Naive B cell (primary cell): Measurements from ENCODE around the gene CDH26. TPM values are rescaled to one million over a fixed set of nuclear protein-coding genes. Genes with fewer than 3 reads are reported as not detected.
"Not testable (repeated sequence)": the region's sequence is repeated elsewhere in the genome, so short reads cannot be mapped to it uniquely, and the experiment has no call there.

Source experiments
- ATAC-seq, 2 donors: fragments of 150-1000 bp; cut with Tn5 transposase; 2 replicates each; pipeline ENCODE4 v1.10.0; 2021; ENCODE audit warnings: low read depth in 2 of 2, mild to moderate bottlenecking in 2 of 2, moderate library complexity in 2 of 2
- DNase-seq: peaks from one replicate; pipeline ENCODE4 v3.0.0; 2022
- H3K27ac Mint-ChIP-seq, 6 donors: one replicate each; pipeline ENCODE4 v1.8.0; 2020 to 2022; ENCODE audit warnings: mild to moderate bottlenecking in 6 of 6, mixed read lengths in 6 of 6, moderate library complexity in 5 of 6, inconsistent platforms in 2 of 6
- H3K27me3 Mint-ChIP-seq, 3 donors: one replicate each; pipeline ENCODE4 v1.8.0; 2021 to 2022; ENCODE audit warnings: mixed read lengths in 3 of 3, mild to moderate bottlenecking in 1 of 3
- H3K36me3 Mint-ChIP-seq, 2 donors: one replicate each; pipeline ENCODE4 v1.8.0; 2020 to 2022; ENCODE audit warnings: mixed read lengths in 2 of 2, inconsistent platforms in 1 of 2, mild to moderate bottlenecking in 1 of 2
- H3K4me1 Mint-ChIP-seq, 3 donors: one replicate each; pipeline ENCODE4 v1.8.0; 2020 to 2022; ENCODE audit warnings: mixed read lengths in 3 of 3, inconsistent platforms in 1 of 3, mild to moderate bottlenecking in 1 of 3, moderate library complexity in 1 of 3
- H3K4me3 Mint-ChIP-seq, 8 donors: one replicate each; pipeline ENCODE4 v1.8.0; 2020 to 2022; ENCODE audit warnings: mild to moderate bottlenecking in 8 of 8, mixed read lengths in 8 of 8, moderate library complexity in 8 of 8, inconsistent platforms in 2 of 8
- H3K9me3 Mint-ChIP-seq, 7 donors: one replicate each; pipeline ENCODE4 v1.8.0; 2020 to 2022; ENCODE audit warnings: mixed read lengths in 7 of 7, mild to moderate bottlenecking in 5 of 7, inconsistent platforms in 2 of 7, moderate library complexity in 1 of 7
- polyA plus RNA-seq, 6 donors: library from polyadenylated mRNA; unstranded; fragments of 300-500 nt; fragmentation: Illumina TruSeq; gene quantifications; one replicate each; pipeline ENCODE4 v1.2.3, GENCODE V29; 2021; ENCODE audit warnings: low read depth in 6 of 6

CDH26 gene
- polyA plus RNA-seq, 6 donors from 2014 or later = 0.15 TPM; not detected in 5

DNA sequence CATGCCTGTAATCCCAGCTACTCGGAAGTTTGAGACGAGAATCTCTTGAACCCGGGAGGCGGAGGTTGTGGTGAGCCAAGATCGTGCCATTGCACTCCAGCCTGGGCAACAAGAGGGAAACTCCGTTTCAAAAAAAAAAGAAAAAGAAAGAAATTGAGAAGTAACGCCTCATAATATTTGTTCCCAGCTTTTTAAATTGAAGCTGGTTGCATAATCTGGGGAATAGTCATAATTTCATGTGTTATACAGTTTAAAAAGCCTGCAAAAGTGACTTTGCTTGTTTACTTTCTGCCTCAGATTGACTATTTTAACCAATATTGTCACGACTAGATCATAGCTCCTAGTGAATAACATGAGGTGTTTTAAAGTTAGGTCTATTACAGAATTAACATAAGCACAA is 10.8 kb upstream of the CDH26 start:
- Mint-ChIP-seq H3K9me3 (no peaks in the 10 kb centered on the region), H3K27me3 (no peaks in the 10 kb centered on the region), H3K27ac (no peak overlapping the region), H3K36me3 (peaks cover 9 to 10% of the 10 kb centered on the region in 2 donors), H3K4me3 (no peak overlapping the region), H3K4me1 (peaks cover 9 to 13% (median 11%) of the 10 kb centered on the region in 3 donors)
- ATAC-seq = no peak
- DNase-seq = no peak

DNA sequence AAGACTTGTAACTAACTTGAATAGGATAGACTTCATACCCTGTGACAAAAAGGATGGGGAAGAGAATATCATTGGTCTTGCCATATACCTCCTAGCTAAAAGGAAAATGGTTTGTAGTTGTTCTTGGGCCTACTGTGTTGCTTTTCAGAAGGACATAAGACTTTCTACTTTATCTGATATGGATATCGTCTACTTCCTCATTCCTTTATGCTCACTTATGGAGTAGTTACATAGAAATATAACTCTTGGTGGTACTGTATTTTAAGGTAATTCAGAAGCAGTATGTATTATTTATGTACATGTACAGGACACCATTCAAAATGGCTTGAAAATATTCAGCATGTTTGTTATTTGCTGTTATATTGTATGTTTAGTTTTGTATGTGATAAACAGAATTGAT is 10.0 kb upstream of the CDH26 start:
- peaks cover 9 to 10% of the 10 kb centered on the region in 2 donors for H3K36me3 Mint-ChIP-seq
- no peaks in the 10 kb centered on the region for H3K9me3 Mint-ChIP-seq
- peaks cover 9 to 13% (median 11%) of the 10 kb centered on the region in 3 donors for H3K4me1 Mint-ChIP-seq
- no peak for DNase-seq
- ATAC-seq = no peak
- no peaks in the 10 kb centered on the region for H3K27me3 Mint-ChIP-seq
- no peak overlapping the region for H3K4me3 Mint-ChIP-seq
- peak overlapping the region in 4 of 6 donors; percentile 21 to 93 (median 75) for H3K27ac Mint-ChIP-seq

DNA sequence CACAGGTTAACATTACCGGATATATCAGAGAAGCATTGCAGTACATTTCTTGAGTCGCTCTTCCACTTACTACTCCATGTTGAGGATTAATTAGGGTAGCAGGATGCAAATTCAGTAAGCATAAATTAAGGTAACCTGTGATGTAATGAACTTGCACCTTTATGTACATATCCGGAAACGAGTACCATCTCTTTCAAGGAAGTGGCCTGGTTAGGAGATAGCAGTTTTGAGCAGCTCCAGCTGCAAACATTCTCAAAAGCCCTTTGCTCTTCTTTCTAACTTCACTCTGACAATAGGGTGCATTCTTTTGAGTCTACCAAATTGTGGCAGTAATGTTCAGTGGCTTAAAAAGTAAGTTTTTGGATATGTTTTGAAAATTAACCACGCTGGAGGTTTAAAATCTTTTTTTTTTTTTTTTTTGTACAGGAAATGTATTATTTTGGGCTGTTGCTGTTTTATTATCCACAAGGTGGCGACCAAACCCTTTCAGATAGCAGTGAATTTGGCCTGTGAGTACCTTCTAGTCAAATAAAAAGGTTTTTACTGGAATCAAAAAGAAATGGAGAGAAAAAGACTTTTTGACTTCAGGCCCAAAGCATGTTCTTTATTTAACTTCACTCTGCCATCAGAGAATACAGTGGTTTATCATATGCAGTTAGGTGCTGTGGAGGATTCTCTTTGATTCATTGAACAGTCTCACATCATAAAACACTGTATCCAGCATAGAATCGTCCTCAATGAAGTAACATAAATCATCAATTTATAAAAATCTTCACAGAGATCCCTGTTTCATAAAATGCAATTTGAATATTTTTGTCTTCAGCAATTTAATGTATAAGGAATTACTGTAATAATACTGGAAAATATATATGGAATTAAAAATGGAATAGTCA is 9.1 kb upstream of the CDH26 start:
- Mint-ChIP-seq H3K27ac (peak overlapping the region; percentile 70 to 94 (median 87)), H3K9me3 (no peaks in the 10 kb centered on the region), H3K4me1 (peaks cover 9 to 13% (median 11%) of the 10 kb centered on the region in 3 donors), H3K4me3 (peak overlapping the region in 6 of 8 donors; percentile 3 to 86 (median 56)), H3K36me3 (peaks cover 8 to 9% of the 10 kb centered on the region in 2 donors), H3K27me3 (no peaks in the 10 kb centered on the region)
- ATAC-seq = peak; percentile 47 to 61
- peak; percentile 35 for DNase-seq

DNA sequence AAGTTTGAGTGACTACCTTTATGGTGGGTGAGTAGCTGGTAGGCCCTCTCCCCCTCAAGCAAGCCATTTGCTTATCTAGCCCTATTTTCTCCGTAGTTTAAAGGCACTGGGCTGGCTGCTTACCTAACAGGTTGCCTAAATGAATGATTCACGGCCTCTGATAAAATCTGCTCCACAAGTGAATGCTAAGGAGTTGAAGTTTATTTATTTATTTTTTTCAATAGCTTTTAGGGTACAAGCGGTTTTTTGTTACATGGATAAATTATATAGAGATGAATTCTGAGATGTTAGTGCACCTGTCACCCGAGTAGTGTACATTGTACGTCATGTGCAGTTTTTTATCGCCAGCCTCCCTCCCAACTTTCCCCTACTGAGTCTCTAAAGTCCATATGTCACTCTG is 8.3 kb upstream of the CDH26 start:
- Mint-ChIP-seq H3K27me3 (no peaks in the 10 kb centered on the region), H3K9me3 (no peaks in the 10 kb centered on the region), H3K4me3 (no peak overlapping the region), H3K4me1 (peaks cover 9 to 11% (median 10%) of the 10 kb centered on the region in 3 donors), H3K27ac (peak overlapping the region in 1 of 6 donors; percentile 9), H3K36me3 (peaks cover 0 to under 1% of the 10 kb centered on the region in 2 donors)
- ATAC-seq = no peak
- DNase-seq = no peak

DNA sequence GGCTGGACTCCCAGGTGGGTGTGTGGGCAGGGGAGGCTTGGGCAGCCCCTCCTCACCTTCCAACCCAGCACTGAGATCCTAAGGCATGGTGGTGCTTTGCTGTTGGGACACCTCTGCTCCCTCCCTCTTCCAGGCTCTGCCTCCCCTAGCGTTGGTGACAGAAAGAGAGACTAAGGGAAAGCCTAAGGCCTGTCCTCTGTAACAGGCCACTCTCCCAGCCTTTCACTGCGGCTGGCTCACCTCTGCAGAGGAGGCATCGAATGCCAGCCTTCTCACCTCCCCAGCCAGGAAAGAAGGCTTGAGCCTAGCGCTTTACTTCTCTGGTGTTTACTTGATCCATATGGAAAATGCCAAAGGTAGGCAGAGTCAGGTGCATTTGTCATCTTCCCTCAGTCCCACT is 3.5 kb upstream of the CDH26 start:
- H3K4me1 Mint-ChIP-seq = no peaks in the 10 kb centered on the region
- H3K27ac Mint-ChIP-seq = peak overlapping the region in 1 of 6 donors; percentile 32
- H3K36me3 Mint-ChIP-seq = no peaks in the 10 kb centered on the region
- ATAC-seq (no peak), DNase-seq (no peak)
- no peaks in the 10 kb centered on the region for H3K9me3 Mint-ChIP-seq
- no peak overlapping the region for H3K4me3 Mint-ChIP-seq
- no peaks in the 10 kb centered on the region for H3K27me3 Mint-ChIP-seq

DNA sequence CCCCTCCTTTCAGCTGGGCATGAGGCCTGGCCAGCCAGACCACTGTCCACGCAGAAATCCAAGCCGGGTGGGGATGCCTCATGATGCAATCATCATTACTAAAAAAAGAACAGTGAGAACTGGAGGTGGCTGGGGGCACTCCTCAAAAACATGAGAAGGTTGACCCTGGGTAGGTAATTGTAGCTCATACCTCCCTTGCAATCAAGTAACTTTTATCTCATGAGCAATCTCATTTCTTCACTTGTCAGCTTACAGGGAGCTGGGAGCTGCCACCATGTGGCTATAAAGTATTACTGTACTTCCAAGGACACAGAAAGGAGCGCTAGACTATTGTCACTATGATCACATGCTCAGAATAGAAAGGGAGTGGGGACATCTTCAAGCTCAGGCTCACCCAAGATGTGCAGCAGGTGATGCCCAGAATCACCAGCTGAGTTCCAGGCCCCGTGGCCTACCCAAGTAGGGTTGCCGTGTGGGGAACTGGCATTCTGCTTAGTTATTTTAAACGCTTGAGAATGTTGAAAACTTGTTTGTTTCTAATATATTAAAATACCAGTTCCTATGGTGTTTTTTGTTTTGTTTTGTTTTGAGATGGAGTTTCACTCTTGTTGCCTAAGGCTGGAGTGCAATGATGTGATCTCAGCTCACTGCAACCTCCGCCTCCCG is 3.0 kb upstream of the CDH26 start:
- H3K27ac Mint-ChIP-seq = peak overlapping the region in 1 of 6 donors; percentile 32
- ATAC-seq = no peak
- no peaks in the 10 kb centered on the region for H3K4me1 Mint-ChIP-seq

DNA sequence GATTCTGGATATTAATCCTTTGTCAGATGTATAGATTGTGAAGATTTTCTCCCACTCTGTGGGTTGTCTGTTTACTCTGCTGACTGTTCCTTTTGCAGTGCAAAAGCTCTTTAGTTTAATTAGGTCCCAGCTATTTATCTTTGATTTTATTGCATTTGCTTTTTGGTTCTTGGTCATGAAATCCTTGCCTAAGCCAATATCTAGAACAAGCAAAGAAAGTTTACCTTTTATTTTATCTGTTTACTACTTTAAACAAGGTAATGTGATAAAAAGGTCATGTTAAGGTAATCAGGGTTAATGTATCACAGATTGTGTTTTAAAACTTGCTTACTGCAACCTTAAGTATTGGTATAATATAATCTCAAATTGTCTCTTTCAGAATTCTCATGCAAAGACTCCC is 655 bp upstream of the CDH26 start:
- H3K36me3 Mint-ChIP-seq = not testable (repeated sequence)

More for the DNA sequence above, 3.0 kb upstream of the CDH26 start:
- Mint-ChIP-seq H3K36me3 (peaks cover 0 to 2% of the 10 kb centered on the region in 2 donors), H3K9me3 (no peaks in the 10 kb centered on the region), H3K4me3 (no peak overlapping the region), H3K27me3 (no peaks in the 10 kb centered on the region)
- DNase-seq = no peak

DNA sequence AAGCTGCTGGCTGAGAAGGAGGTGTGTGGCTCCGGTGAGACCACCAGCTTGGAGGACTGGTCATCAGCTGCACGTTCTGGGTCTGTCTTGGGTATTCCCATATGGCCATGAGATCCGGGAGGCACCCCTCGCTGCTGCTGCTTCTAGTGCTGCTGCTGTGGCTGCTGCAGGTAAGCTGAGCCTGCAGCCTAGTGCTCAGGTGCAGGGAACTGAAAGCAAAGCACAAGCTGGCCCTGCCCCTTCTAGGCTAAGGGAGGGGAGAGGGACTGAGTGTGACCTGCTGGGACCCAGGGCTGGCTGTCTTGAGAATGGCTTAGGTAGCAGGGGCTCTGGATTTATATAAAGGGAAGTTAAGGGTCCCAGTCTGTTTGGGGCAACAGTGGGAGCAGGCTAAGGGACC is 403 bp downstream of the CDH26 start:
- Mint-ChIP-seq H3K4me3 (no peak overlapping the region), H3K4me1 (no peaks in the 10 kb centered on the region), H3K9me3 (no peaks in the 10 kb centered on the region), H3K27me3 (no peaks in the 10 kb centered on the region), H3K36me3 (peaks cover 0 to 7% of the 10 kb centered on the region in 2 donors), H3K27ac (no peak overlapping the region)
- DNase-seq (no peak), ATAC-seq (no peak)

More for the DNA sequence above, 655 bp upstream of the CDH26 start:
- not testable (repeated sequence) for H3K4me1 Mint-ChIP-seq, H3K9me3 Mint-ChIP-seq, H3K27me3 Mint-ChIP-seq, H3K27ac Mint-ChIP-seq, H3K4me3 Mint-ChIP-seq, DNase-seq, ATAC-seq

DNA sequence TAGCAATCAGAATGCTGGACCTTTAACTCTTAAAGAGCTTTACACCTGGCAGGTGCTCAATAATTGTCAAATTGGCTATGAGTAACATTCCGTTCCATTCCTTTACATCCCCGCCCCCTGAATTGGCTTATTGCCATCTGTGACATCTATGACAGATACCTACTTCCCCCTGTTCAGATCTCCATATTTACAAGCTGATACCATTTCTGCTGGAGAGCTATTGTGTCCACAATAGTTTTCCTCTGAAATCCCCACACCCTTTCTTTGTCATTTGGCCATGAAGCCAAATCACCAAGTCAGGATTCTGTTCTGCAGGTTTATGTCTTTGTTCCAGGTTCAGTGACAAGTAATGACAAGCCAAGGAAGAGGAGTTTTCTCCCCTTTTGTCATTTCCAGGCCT is 3.2 kb downstream of the CDH26 start:
- no peak overlapping the region for H3K27ac Mint-ChIP-seq
- no peaks in the 10 kb centered on the region for H3K9me3 Mint-ChIP-seq
- no peaks in the 10 kb centered on the region for H3K4me1 Mint-ChIP-seq
- no peaks in the 10 kb centered on the region for H3K27me3 Mint-ChIP-seq
- DNase-seq (no peak), ATAC-seq (no peak)
- peaks cover 0 to 12% of the 10 kb centered on the region in 2 donors for H3K36me3 Mint-ChIP-seq
- no peak overlapping the region for H3K4me3 Mint-ChIP-seq

DNA sequence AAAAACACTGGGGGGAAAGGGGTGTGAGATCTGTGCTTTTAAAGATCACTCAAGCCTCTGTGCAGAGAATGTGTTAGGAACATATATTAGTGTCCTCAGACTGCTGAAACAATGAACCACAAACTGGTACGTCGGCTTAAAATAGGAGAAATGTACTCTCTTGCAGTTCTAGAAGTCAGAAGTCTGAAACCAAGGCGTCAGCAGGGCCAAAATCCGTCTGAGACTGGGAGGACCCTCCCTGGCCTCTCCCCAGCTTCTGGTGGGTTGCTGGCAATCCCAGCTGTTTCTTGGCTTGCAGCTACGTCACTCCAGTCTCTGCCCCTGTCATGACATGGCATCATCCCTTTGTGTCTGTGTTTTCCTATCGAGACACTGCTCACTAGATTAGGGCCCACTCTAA is 3.9 kb downstream of the CDH26 start:
- Mint-ChIP-seq H3K36me3 (peaks cover 0 to 12% of the 10 kb centered on the region in 2 donors), H3K27ac (no peak overlapping the region), H3K27me3 (no peaks in the 10 kb centered on the region), H3K4me1 (no peaks in the 10 kb centered on the region), H3K4me3 (no peak overlapping the region), H3K9me3 (no peaks in the 10 kb centered on the region)
- DNase-seq = no peak
- no peak for ATAC-seq

DNA sequence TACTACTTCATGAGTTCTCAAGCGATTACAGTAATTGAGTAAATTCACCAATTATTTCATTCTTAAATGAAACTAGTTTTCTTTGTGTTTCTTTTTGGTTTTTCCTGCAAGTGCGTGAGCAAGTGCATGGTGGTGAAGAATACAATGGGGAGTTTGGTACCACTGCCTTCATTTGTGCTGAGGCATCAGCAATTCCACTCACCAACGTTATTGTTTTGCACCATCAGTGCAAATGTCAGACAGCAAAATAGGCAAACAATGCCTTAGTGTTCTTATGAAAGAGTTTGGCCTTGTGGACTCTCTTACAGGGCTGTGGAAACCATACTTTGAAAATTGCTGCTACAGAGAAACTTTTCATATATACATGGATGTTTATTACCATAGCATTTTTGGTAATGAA is 8.2 kb downstream of the CDH26 start:
- Mint-ChIP-seq H3K4me3 (no peak overlapping the region), H3K27me3 (no peaks in the 10 kb centered on the region), H3K4me1 (no peaks in the 10 kb centered on the region), H3K27ac (no peak overlapping the region), H3K9me3 (no peaks in the 10 kb centered on the region), H3K36me3 (peaks cover 0 to 5% of the 10 kb centered on the region in 2 donors)
- ATAC-seq = no peak
- no peak for DNase-seq

DNA sequence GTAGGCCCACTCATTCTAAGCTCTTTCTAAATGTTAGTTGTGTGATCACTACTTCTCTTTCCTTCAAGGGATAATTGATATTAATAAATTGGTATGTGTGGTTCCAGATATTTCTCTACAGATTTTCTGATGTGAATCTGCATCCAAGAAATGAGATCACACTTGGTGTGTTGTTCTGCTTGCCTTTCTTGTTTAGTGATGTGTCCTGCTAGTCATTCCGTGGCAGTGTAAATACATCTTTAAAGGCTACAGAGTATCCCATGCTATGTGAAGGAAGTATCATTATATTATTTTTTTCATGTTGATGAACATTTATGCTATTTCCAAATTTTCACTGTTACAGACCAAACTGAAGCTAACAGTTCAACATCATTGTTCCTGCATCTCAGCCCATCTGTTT is 13.2 kb downstream of the CDH26 start:
- no peak for ATAC-seq
- Mint-ChIP-seq H3K4me1 (no peaks in the 10 kb centered on the region), H3K4me3 (no peak overlapping the region), H3K27ac (no peak overlapping the region), H3K9me3 (no peaks in the 10 kb centered on the region), H3K36me3 (no peaks in the 10 kb centered on the region), H3K27me3 (peaks cover 0 to 3% (median 0%) of the 10 kb centered on the region in 3 donors)
- DNase-seq = no peak

DNA sequence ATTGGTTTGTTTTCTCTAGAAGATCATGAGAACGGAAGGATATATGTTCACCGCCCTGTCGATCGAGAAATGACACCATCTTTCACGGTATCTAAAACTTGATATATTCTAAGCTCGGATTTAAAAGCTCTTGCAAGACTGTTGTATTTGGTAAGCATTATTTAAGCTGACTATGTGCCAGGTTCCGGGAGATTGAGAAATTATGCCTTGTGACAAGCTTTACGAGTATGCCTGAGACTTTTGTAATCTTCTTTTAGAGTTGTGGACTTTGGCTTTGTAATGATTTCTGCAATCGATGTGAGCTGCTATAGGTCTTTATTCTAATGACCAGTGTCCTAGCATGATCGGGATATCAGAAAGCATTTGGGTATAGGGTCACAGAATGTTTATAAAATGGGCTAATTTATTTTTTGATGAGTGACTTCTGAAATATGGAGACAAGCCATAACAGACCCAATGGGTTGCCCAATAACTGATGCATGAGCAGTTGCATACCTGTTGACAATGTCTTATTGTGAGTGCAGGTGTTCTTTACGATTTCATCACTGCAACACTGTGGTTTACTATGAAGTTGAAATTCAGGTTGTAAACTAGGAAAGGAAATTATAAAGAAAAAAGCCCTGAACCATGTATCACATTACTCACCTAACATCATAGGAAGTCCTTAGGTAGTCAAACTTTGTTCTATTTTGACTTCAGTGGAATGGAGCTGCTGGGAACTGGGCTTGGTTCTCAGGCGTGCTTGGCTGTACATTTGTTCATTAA is 14.0 kb downstream of the CDH26 start:
- no peaks in the 10 kb centered on the region for H3K36me3 Mint-ChIP-seq
- ATAC-seq = no peak
- H3K4me1 Mint-ChIP-seq = no peaks in the 10 kb centered on the region
- H3K4me3 Mint-ChIP-seq = no peak overlapping the region
- no peak for DNase-seq
- peaks cover 0 to 3% (median 0%) of the 10 kb centered on the region in 3 donors for H3K27me3 Mint-ChIP-seq
- H3K27ac Mint-ChIP-seq = peak overlapping the region in 1 of 6 donors; percentile 24
- H3K9me3 Mint-ChIP-seq = no peaks in the 10 kb centered on the region
